SU-DHL-6 (cell line): ENCODE results near the gene PRKN.

Experiments
- H2AFZ ChIP-seq: fragments of 200-600 bp; sonication (generic); 2 replicates; pipeline ENCODE4 v1.6.1; 2014; ENCODE audit warnings: low read depth, mild to moderate bottlenecking, moderate library complexity, mixed read lengths, antibody characterized with exemption, low read length; ENCODE audit not compliant: severe bottlenecking
- H3F3A ChIP-seq: fragments of 200-600 bp; shearing (Covaris generic); 2 replicates; pipeline ENCODE4 v1.6.0; 2016; ENCODE audit warnings: antibody characterized with exemption, mild to moderate bottlenecking; ENCODE audit not compliant: insufficient read depth
- H3K27ac ChIP-seq: fragments of 200-600 bp; sonication (generic); 2 replicates; pipeline ENCODE4 v1.5.1; 2016; ENCODE audit warnings: low read depth, mild to moderate bottlenecking, low read length, moderate library complexity, mixed read lengths
- H3K27me3 ChIP-seq: fragments of 200-600 bp; sonication (generic), shearing (Covaris generic); 2 replicates; pipeline ENCODE4 v1.6.0; 2014; ENCODE audit warnings: mild to moderate bottlenecking, low read length
- H3K36me3 ChIP-seq: fragments of 200-600 bp; sonication (generic); 2 replicates; pipeline ENCODE4 v1.6.1; 2014; ENCODE audit warnings: mild to moderate bottlenecking, low read length, mixed read lengths
- H3K4me2 ChIP-seq: fragments of 300-600, 200-600 bp; shearing (Covaris generic), sonication (generic); 2 replicates; pipeline ENCODE4 v1.6.0; 2014; ENCODE audit warnings: low read length, low read depth, mild to moderate bottlenecking; ENCODE audit not compliant: poor library complexity, severe bottlenecking
- H3K4me3 ChIP-seq: fragments of 200-600 bp; sonication (generic); 2 replicates; pipeline ENCODE4 v1.5.1; 2014; ENCODE audit warnings: antibody characterized with exemption, low read length, mild to moderate bottlenecking, mixed read lengths; ENCODE audit not compliant: insufficient read depth, poor library complexity, severe bottlenecking
- H3K79me2 ChIP-seq: fragments of 200-600 bp; sonication (generic); 2 replicates; pipeline ENCODE4 v1.6.1; 2014; ENCODE audit warnings: mild to moderate bottlenecking, low read length, moderate library complexity; ENCODE audit not compliant: insufficient read depth
- H3K9ac ChIP-seq: fragments of 200-600 bp; sonication (generic); 2 replicates; pipeline ENCODE4 v1.7.0; 2014; ENCODE audit warnings: mild to moderate bottlenecking, low read length
- H3K9me2 ChIP-seq: fragments of 200-600 bp; sonication (generic); replicated peaks from 2 replicates; pipeline ENCODE4 v1.6.1; 2014; ENCODE audit warnings: low read length; ENCODE audit not compliant: insufficient read depth
- H3K9me3 ChIP-seq: fragments of 200-600 bp; sonication (generic); 2 replicates; pipeline ENCODE4 v1.6.1; 2014; ENCODE audit warnings: low read length, mixed read lengths; ENCODE audit not compliant: insufficient read depth
- H4K20me1 ChIP-seq: fragments of 200-600 bp; sonication (generic); 2 replicates; pipeline ENCODE4 v1.6.1; 2014; ENCODE audit warnings: low read depth, mild to moderate bottlenecking, antibody characterized with exemption, low read length, moderate library complexity, mixed read lengths
- EZH2phosphoT487 ChIP-seq: fragments of 200-600 bp; sonication (generic), shearing (Covaris generic); conservative IDR thresholded peaks from 2 replicates; pipeline ENCODE4 v1.6.1; 2018; ENCODE audit warnings: mild to moderate bottlenecking, antibody characterized with exemption, low read length, moderate library complexity, mixed read lengths
- TF ChIP-seq, protein P1 (sequence below): fragments of 200-600 bp; sonication (generic); IDR thresholded peaks from one replicate; pipeline ENCODE4 v1.5.1; 2017; ENCODE audit warnings: antibody characterized with exemption, mild to moderate bottlenecking, low read length, moderate library complexity; ENCODE audit not compliant: insufficient read depth, poor library complexity, severe bottlenecking

Gene PRKN

DNA sequence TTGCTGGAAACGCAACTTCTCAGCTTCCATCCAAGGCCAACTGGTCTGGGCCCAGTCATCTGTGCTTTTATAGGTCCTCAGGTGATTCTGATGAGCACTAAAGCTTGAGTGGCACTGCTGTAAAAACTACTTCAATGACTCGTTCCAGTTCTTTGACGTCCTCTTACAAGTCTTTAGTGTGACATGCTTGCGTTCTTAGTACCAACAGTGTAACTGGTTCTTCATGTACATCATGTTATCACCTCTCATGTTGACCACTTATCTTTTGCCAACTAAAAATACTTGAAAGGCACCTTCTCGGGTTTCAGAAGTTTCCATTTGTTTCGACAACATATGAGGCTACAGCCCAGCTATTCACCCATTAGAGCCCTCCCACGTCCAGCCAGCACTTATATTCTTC, 468.9 kb downstream of the PRKN start:
- H3K27me3 ChIP-seq, result no peaks in the 10 kb centered on the region
- TF ChIP-seq EZH2phosphoT487, result no peak
- H3K9me2 ChIP-seq, result no peaks in the 10 kb centered on the region
- no peaks in the 10 kb centered on the region for H4K20me1 ChIP-seq
- H2AFZ ChIP-seq, result no peak overlapping the region
- H3K36me3 ChIP-seq, result no peaks in the 10 kb centered on the region
- no peak overlapping the region for H3K4me2 ChIP-seq
- no peak overlapping the region for H3K4me3 ChIP-seq
- H3K9me3 ChIP-seq, result no peaks in the 10 kb centered on the region
- H3K9ac ChIP-seq, result no peak overlapping the region
- H3F3A ChIP-seq, result no peaks in the 10 kb centered on the region
- H3K79me2 ChIP-seq, result no peaks in the 10 kb centered on the region
- H3K27ac ChIP-seq, result no peak overlapping the region

DNA sequence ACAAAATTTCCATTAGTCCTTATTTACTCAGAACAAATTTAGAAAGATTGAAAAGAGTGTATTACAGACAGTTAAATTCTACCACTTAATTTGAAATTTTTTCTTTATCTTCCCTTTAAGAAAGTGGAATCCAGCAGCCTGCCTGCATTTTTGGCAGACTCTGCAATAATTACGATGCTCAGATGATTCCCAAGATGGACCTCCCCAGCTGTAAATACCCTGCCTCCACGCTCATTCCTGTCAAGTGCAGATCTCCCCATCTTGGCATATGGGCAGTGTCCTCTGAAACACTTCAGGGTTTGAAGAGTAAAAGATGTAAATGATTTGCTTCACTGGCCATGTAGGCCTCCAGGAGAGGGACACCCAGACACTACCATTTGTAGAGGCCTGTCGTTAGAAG, 471.2 kb downstream of the PRKN start:
- Histone ChIP-seq H3K9me2 (no peaks in the 10 kb centered on the region), H3K9me3 (no peaks in the 10 kb centered on the region), H3K36me3 (no peaks in the 10 kb centered on the region), H4K20me1 (no peaks in the 10 kb centered on the region), H3K27me3 (no peaks in the 10 kb centered on the region), H2AFZ (no peak overlapping the region), H3K27ac (no peak overlapping the region), H3K9ac (no peak overlapping the region), H3K79me2 (no peaks in the 10 kb centered on the region), H3K4me2 (no peak overlapping the region), H3K4me3 (no peak overlapping the region), H3F3A (no peaks in the 10 kb centered on the region)
- TF ChIP-seq, protein P1, sequence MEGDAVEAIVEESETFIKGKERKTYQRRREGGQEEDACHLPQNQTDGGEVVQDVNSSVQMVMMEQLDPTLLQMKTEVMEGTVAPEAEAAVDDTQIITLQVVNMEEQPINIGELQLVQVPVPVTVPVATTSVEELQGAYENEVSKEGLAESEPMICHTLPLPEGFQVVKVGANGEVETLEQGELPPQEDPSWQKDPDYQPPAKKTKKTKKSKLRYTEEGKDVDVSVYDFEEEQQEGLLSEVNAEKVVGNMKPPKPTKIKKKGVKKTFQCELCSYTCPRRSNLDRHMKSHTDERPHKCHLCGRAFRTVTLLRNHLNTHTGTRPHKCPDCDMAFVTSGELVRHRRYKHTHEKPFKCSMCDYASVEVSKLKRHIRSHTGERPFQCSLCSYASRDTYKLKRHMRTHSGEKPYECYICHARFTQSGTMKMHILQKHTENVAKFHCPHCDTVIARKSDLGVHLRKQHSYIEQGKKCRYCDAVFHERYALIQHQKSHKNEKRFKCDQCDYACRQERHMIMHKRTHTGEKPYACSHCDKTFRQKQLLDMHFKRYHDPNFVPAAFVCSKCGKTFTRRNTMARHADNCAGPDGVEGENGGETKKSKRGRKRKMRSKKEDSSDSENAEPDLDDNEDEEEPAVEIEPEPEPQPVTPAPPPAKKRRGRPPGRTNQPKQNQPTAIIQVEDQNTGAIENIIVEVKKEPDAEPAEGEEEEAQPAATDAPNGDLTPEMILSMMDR, result no peak

DNA sequence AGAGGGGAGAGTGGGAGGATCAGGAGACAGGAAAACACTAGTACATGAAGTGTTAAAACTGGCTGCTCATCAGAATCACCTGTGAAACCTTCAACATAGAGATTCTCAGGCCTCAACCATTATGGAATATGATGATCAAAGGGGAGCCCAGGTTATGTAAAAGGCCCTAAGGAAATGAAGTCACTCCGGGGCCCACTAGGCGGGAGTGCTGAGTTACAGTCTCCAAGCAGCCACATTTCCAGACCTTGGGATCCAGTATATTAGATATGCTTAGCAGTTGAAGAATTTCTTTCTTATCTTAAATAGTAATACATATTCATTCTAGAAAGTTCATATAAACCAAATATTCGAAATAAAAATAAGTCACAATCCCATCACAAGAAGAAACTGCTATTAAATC, 476.3 kb downstream of the PRKN start:
- no peaks in the 10 kb centered on the region for H3K36me3 ChIP-seq
- no peak overlapping the region for H2AFZ ChIP-seq
- H3K9ac ChIP-seq, result no peak overlapping the region
- H3K4me2 ChIP-seq, result no peak overlapping the region
- no peak overlapping the region for H3K4me3 ChIP-seq
- no peaks in the 10 kb centered on the region for H3K27me3 ChIP-seq
- no peaks in the 10 kb centered on the region for H4K20me1 ChIP-seq
- no peaks in the 10 kb centered on the region for H3K9me3 ChIP-seq
- H3K9me2 ChIP-seq, result no peaks in the 10 kb centered on the region
- H3K27ac ChIP-seq, result no peak overlapping the region
- TF ChIP-seq, protein P1, result no peak
- no peak for TF ChIP-seq EZH2phosphoT487
- no peaks in the 10 kb centered on the region for H3F3A ChIP-seq
- no peaks in the 10 kb centered on the region for H3K79me2 ChIP-seq

DNA sequence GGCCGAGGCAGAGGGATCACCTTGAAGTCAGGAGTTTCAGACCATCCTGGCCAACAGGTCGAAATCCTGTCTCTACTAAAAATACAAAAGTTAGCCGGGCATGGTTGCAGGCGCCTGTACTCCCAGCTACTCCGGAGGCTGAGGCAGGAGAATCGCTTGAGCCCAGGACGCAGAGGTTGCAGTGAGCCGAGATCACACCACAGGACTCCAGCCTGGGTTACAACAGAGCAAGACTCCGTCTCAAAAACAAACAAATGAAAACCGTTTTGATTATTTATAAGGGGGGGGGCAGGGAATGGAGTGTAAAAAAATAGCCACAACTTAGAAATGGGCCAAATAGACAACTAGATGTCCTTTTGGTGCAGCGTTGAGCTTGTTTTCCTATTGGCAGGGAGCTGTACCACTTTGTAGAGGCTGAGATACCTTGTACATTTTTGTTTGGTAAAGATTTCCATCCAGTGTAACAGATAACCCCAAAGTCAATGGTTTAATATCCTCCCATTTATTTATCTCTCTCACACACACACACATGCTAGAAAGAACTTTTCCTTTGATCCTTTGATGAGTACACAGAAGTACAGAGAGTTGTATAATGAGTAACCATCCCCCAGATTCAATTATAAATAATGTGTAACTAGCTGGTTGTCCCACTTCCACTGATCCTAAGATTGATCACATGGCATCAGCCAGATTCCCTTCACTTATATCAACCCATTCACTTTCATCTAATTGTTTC, 477.5 kb downstream of the PRKN start:
- Histone ChIP-seq H3K9ac (no peak overlapping the region), H3K79me2 (no peaks in the 10 kb centered on the region), H3K4me3 (no peak overlapping the region), H3K4me2 (no peak overlapping the region), H4K20me1 (no peaks in the 10 kb centered on the region), H3F3A (no peaks in the 10 kb centered on the region), H3K27me3 (no peaks in the 10 kb centered on the region), H3K27ac (no peak overlapping the region), H2AFZ (no peak overlapping the region), H3K9me2 (no peaks in the 10 kb centered on the region), H3K36me3 (no peaks in the 10 kb centered on the region), H3K9me3 (no peaks in the 10 kb centered on the region)
- TF ChIP-seq EZH2phosphoT487, result no peak
- TF ChIP-seq, protein P1, result no peak
